Measurements from ENCODE around the gene SDCBP2.

Gene SDCBP2

DNA sequence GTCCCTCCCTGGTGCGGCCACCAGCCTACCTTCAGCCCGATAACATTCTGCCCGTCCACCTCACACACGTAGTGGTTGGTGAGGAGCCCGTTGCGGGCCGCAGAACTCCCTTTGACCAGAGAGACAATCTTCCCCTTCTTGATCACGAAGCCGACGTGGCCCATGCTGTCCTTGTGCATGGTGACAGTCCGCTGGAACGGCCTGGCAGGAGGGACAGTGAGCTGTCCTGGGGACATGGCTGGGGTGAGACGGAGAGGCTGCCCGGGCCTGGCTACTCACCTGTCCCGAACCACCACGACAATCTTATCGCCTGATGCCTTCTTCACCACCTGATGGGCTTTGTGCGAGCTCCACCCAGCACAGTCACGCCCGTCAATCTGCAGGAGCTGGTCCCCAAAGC is 16.6 kb downstream of the SDCBP2 start:
- no peak for DNase-seq (ENCODE audit: low spot score)

GRCh38 chr20:1310506-1311190 is 18.3 kb downstream of the SDCBP2 start:
- DNase-seq (ENCODE audit: low spot score), result no peak

- DNase-seq (ENCODE audit: low spot score), result no peak
These were observed 18.9 kb downstream of the SDCBP2 start for GRCh38 chr20:1310071-1310470.

DNA sequence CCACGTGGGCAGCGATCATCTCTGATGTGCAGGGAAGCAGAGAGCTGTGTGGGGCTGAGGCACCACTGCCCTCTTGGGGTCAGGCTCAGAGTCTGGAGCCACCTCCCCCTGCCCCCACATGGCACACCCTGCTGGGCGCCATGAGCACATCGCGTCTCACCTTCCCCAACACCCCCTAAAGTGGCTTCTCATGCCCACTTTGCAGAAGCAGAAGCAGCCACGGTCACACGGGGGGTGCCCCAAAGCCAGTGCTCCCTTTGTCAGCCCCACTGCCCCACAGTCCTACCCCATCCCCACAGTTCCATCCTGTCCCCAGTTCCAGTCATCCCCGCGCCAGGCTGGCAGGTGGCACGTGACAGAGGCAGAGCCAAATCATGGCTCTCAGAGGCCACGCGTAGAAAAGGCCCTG is 19.5 kb downstream of the SDCBP2 start:
- no peak for DNase-seq (ENCODE audit: low spot score)

DNA sequence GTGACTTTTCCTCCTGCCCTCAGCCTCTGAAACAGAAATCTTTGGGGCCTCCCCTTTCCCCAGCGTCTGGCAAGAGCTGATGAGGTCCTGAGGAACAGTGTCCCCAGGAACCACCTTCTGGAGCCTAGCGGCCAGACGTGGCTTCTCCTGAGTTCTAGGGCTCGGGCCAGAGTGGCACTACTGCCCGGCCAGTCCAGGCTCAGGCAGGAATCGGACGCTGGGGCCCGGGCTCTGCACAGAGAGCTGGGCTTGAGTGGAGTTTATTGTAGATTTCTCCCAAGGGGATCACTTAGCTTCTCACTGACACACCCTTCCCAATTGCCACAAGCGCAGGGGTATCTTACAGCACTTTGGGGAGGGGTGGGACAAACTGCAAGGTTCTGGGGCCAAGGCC is 20.2 kb downstream of the SDCBP2 start:
- DNase-seq (ENCODE audit: low spot score), result no peak

GRCh38 chr20:1308067-1308701 is 20.8 kb downstream of the SDCBP2 start:
- no peak for DNase-seq (ENCODE audit: low spot score)

- DNase-seq (ENCODE audit: low spot score), result no peak
These were observed 21.4 kb downstream of the SDCBP2 start for GRCh38 chr20:1307571-1307971.

- no peak for DNase-seq (ENCODE audit: low spot score)
These were observed 21.8 kb downstream of the SDCBP2 start for GRCh38 chr20:1307171-1307570.

DNA sequence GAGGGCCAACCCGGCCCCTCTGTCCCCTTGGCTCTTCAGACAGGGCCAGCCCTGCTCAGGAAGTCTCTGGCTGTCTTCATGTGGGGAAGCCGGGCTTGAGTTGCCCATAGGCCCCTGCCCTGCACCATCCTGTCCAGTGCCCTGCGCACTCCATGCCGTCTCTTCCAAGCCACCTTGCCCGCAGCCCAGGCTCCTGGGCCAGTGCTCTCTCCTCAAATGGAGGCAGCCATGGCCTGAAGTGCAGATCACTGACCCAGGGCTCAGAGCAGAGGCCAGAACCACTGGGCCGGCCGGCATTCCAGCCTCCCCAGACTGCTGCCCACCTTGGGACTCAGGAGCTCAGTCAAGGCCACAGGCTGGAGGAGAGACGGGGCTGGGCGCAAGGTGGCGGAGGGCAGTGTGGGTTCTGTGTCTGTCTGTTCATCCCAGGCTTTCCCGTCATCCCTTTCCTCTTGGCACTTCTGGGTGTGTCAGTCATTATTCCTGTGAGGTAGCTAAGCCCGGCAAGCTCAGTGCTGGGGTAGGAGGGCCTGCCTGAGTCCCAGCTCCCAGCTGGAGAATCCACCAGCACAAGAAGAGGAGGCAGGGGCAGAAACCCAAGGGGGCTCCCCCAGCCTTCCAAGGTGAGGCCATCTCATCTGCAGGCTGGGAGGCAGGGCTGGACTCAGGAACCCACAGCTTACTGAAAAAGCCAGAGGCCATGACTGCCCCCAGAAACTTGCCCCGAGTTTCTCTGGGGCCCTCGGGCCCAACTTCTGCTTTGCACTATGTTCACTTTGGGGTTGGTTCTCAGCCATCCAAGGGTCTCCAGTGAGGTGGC is 22.4 kb downstream of the SDCBP2 start:
- no peak for DNase-seq (ENCODE audit: low spot score)

GRCh38 chr20:1305712-1306111 is 23.2 kb downstream of the SDCBP2 start:
- no peak for DNase-seq (ENCODE audit: low spot score)

DNA sequence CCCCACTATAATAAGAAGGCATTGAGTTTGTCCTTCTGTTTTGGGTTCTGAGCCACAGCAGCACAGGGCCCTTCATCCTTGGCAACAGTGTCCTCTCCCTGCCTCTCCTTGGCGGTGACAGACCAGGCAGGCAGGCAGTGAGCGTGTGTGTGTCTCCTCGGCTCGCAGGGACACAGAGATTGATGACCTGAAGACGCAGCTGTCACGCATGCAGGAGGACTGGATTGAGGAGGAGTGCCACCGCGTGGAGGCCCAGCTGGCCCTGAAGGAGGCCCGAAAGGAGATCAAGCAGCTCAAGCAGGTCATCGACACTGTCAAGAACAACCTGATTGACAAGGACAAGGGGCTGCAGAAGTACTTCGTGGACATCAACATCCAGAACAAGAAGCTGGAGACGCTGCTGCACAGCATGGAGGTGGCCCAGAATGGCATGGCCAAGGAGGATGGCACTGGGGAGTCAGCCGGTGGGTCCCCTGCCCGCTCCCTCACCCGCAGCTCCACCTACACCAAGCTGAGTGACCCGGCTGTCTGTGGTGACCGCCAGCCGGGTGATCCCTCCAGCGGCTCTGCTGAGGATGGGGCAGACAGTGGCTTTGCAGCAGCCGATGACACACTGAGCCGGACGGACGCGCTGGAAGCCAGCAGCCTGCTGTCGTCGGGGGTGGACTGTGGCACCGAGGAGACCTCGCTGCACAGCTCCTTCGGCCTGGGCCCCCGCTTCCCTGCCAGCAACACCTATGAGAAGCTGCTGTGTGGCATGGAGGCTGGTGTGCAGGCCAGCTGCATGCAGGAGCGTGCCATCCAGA is 24.0 kb downstream of the SDCBP2 start:
- DNase-seq (ENCODE audit: low spot score), result no peak

GRCh38 chr20:1302685-1303541 is 26.0 kb downstream of the SDCBP2 start:
- DNase-seq (ENCODE audit: low spot score), result no peak

DNA sequence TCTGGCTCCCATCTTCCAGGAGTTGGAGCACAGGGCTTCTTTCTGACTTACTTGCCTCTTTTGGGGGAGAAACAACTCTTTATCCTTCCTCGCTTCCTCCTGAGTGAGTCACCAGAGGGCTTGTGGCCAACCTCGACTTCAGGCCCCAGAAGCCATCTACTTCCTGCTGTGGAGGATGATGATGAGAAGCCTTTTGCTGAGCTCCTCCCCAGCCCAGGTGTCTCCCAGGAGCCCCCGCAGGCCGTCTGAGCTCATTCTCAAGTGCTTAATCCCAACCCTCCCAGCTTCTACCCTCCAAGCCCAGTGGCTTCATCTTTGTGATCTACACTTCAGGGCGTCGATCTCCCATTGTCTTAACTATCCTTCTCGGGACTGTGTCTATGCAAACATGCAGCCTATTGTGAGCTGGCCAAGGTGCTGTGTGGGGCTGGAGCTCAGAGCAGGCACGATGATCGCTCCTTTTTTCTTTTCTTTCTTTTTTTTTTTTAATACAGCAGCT is 27.9 kb downstream of the SDCBP2 start:
- DNase-seq (ENCODE audit: low spot score), result peak; percentile 76

DNA sequence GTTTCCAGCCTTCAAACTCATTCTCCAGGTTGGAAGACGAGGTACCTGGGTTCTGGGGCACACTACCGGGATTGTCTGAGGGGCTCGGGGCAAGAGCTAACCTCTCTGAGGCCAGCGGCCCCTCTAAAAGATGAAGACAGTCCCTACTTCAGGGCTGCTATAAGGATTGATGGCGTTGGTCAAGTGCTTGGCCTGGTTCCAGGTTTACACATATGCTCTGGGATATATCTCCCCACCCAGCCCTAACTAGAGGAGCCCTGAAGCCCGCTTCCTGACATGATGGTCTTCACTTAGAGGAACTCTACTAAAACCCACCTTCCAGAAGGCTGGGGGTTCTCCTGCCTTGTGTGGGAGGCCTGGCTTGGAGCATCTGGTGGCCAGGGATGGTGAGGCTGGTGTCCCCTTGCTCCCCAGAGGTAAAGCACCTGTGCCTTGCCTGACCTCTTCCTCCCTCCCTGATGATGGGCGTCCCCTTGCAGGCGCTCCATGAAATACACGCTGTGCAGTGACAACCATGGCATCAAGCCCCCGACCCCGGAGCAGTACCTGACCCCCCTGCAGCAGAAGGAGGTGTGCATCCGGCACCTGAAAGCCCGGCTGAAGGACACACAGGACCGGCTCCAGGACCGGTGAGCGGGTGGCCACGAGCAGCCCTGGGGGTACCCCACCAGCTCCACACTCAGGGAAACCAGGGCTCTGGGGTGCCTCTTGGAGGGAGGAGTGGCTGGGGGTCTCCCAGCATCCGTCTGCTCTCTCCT is 28.7 kb downstream of the SDCBP2 start:
- DNase-seq (ENCODE audit: low spot score), result no peak

- DNase-seq (ENCODE audit: low spot score), result no peak
These were observed 29.4 kb downstream of the SDCBP2 start for GRCh38 chr20:1299522-1299921.

DNA sequence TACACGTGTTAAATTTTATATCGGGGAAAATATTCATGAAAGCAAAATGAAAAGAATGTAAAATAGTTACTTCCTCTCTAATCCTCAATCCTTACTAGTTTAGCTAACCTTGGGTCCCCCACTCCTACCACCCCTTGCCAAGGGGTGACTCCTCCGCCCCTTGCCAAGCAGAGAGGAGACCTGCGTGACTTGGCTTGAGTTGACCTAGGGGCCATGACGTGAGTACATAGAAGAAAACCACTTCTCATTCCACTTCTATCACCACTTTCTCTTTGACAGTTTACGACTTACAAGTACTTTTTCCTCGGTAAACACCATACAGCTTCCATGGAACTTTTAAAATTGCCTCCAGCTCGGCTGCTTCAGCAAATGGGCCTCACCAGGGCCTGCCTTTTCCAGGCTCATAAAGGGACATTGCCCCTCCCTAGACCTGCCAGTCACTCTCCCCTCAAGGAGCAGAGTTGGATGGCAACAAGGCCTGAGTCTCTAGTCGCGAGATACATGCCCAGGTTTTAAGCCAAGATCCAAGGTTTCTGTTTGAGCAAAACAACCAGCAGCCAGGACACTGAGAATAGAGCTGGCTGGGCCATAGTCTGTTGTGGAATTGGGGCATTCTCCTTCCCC is 29.9 kb downstream of the SDCBP2 start:
- DNase-seq (ENCODE audit: low spot score), result no peak

DNA sequence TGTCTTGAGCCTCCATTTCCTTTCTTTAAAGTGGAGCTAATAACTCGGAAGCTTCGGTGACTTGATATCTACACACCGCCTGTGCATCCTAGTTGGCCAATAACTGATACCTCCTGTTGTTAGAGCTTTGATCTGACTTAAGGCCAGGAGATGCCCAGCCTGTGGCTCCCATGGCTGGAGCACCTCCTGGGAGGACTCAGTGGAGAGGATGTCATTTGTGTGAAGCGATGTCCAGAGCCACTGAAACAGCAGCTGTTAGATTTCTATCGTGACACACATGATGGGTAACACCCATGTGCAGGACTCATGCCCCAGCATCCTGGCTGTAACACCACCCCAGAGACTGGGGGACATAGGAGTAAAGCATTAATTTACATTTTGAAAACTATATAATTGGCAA is 30.8 kb downstream of the SDCBP2 start:
- no peak for DNase-seq (ENCODE audit: low spot score)

GRCh38 chr20:1297486-1297885 is 31.5 kb downstream of the SDCBP2 start:
- no peak for DNase-seq (ENCODE audit: low spot score)

DNA sequence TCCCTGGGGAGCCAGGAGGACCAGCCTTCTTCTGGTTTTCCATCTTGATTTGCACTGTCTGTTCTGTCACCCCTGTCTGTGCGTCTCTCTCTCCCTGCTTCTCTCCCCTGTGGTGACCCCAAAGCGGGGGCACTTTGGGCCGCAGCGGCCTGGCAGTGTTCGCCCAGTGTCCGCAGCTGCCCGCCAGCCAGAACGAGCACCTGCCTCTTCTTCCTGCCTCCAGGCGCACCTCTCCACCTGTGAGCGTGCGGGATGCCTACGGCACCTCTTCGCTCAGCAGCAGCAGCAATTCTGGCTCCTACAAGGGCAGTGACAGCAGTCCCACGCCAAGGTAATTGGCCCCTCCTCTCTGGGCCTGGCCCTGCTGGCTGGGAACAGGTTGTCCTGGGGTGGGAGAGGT is 32.0 kb downstream of the SDCBP2 start:
- DNase-seq (ENCODE audit: low spot score), result no peak

- no peak for DNase-seq (ENCODE audit: low spot score)
These were observed 32.8 kb downstream of the SDCBP2 start for GRCh38 chr20:1296117-1296610.

Data from AG08396 (cell line).